Central memory CD8-positive, alpha-beta T cell (primary cell): ENCODE results near the gene UPK3BL1.
A peak's percentile ranks its signal among the peaks of the same experiment; 100 is the strongest.
"Not testable (repeated sequence)": the region's sequence is repeated elsewhere in the genome, so short reads cannot be mapped to it uniquely, and the experiment has no call there.

Source experiments
- ATAC-seq: fragments of 150-1000 bp; cut with Tn5 transposase; replicated peaks from 2 replicates; pipeline ENCODE4 v1.10.0; 2022; ENCODE audit warnings: mild to moderate bottlenecking, moderate FRiP score, moderate number of reproducible peaks; ENCODE audit not compliant: poor library complexity, severe bottlenecking; ENCODE audit errors: extremely low read depth
- DNase-seq, 2 donors: peaks; one replicate each; pipeline ENCODE4 v3.0.0; 2021; ENCODE audit warnings: low spot score in 2 of 2
- H3K27ac Mint-ChIP-seq: one replicate; pipeline ENCODE4 v1.8.0; 2022; ENCODE audit warnings: low read depth, mild to moderate bottlenecking, moderate library complexity, mixed read lengths
- H3K27me3 Mint-ChIP-seq: one replicate; pipeline ENCODE4 v1.8.0; 2022; ENCODE audit warnings: mixed read lengths
- H3K36me3 Mint-ChIP-seq: one replicate; pipeline ENCODE4 v1.8.0; 2022; ENCODE audit warnings: mild to moderate bottlenecking, moderate library complexity, mixed read lengths; ENCODE audit not compliant: insufficient read depth
- H3K4me1 Mint-ChIP-seq: one replicate; pipeline ENCODE4 v1.8.0; 2022; ENCODE audit warnings: mixed read lengths
- H3K4me3 Mint-ChIP-seq: one replicate; pipeline ENCODE4 v1.8.0; 2022; ENCODE audit warnings: mild to moderate bottlenecking, moderate library complexity, mixed read lengths
- H3K9me3 Mint-ChIP-seq: one replicate; pipeline ENCODE4 v1.8.0; 2022; ENCODE audit warnings: mixed read lengths

UPK3BL1 gene

GRCh38 chr7:102664765-102665164 is 22.2 kb upstream of the UPK3BL1 start:
- ATAC-seq, H3K27me3 Mint-ChIP-seq, H3K4me1 Mint-ChIP-seq, H3K36me3 Mint-ChIP-seq, H3K4me3 Mint-ChIP-seq, DNase-seq, H3K9me3 Mint-ChIP-seq, H3K27ac Mint-ChIP-seq: not testable (repeated sequence)

GRCh38 chr7:102649924-102650323 is 7.3 kb upstream of the UPK3BL1 start, which contains the start of gene SPDYE2B:
SPDYE2B (plus strand) TSS chr7:102650319; CDS start chr7:102652349, 2,030 bp downstream.
- not testable (repeated sequence) for ATAC-seq, H3K4me1 Mint-ChIP-seq, H3K27me3 Mint-ChIP-seq, DNase-seq, H3K9me3 Mint-ChIP-seq, H3K4me3 Mint-ChIP-seq, H3K36me3 Mint-ChIP-seq, H3K27ac Mint-ChIP-seq

GRCh38 chr7:102647813-102648212 is 5.2 kb upstream of the UPK3BL1 start:
- ATAC-seq, H3K27ac Mint-ChIP-seq, H3K36me3 Mint-ChIP-seq, DNase-seq, H3K4me1 Mint-ChIP-seq, H3K27me3 Mint-ChIP-seq, H3K4me3 Mint-ChIP-seq, H3K9me3 Mint-ChIP-seq: not testable (repeated sequence)

GRCh38 chr7:102643404-102643803 is 813 bp upstream of the UPK3BL1 start:
- H3K4me1 Mint-ChIP-seq, H3K9me3 Mint-ChIP-seq, H3K27me3 Mint-ChIP-seq, ATAC-seq, H3K27ac Mint-ChIP-seq, DNase-seq, H3K4me3 Mint-ChIP-seq, H3K36me3 Mint-ChIP-seq: not testable (repeated sequence)

GRCh38 chr7:102638848-102639247 is 3.7 kb downstream of the UPK3BL1 start:
- DNase-seq, H3K9me3 Mint-ChIP-seq, H3K36me3 Mint-ChIP-seq, H3K4me3 Mint-ChIP-seq, H3K27me3 Mint-ChIP-seq, H3K4me1 Mint-ChIP-seq, H3K27ac Mint-ChIP-seq: not testable (repeated sequence)
- ATAC-seq, result peak; percentile 10

- H3K27me3 Mint-ChIP-seq, H3K4me3 Mint-ChIP-seq, DNase-seq, H3K9me3 Mint-ChIP-seq, H3K4me1 Mint-ChIP-seq, H3K36me3 Mint-ChIP-seq, H3K27ac Mint-ChIP-seq, ATAC-seq: not testable (repeated sequence)
Measured at GRCh38 chr7:102636956-102637355, 5.6 kb downstream of the UPK3BL1 start.

- H3K4me3 Mint-ChIP-seq, H3K9me3 Mint-ChIP-seq, ATAC-seq, H3K27ac Mint-ChIP-seq, H3K4me1 Mint-ChIP-seq, DNase-seq, H3K36me3 Mint-ChIP-seq, H3K27me3 Mint-ChIP-seq: not testable (repeated sequence)
Measured at GRCh38 chr7:102635354-102635753, 7.2 kb downstream of the UPK3BL1 start.

- H3K9me3 Mint-ChIP-seq, H3K4me1 Mint-ChIP-seq, H3K27me3 Mint-ChIP-seq, DNase-seq, ATAC-seq, H3K36me3 Mint-ChIP-seq, H3K27ac Mint-ChIP-seq, H3K4me3 Mint-ChIP-seq: not testable (repeated sequence)
Measured at GRCh38 chr7:102634299-102634698, 8.3 kb downstream of the UPK3BL1 start.

- peak overlapping the region; percentile 79 for H3K27ac Mint-ChIP-seq
- not testable (repeated sequence) for H3K4me3 Mint-ChIP-seq, H3K4me1 Mint-ChIP-seq, H3K36me3 Mint-ChIP-seq, ATAC-seq, DNase-seq, H3K9me3 Mint-ChIP-seq, H3K27me3 Mint-ChIP-seq
Measured at GRCh38 chr7:102630622-102631021, 12.0 kb downstream of the UPK3BL1 start.

GRCh38 chr7:102627271-102627904 is 15.2 kb downstream of the UPK3BL1 start:
- H3K36me3 Mint-ChIP-seq, H3K4me1 Mint-ChIP-seq, DNase-seq, H3K4me3 Mint-ChIP-seq, ATAC-seq, H3K27ac Mint-ChIP-seq, H3K27me3 Mint-ChIP-seq, H3K9me3 Mint-ChIP-seq: not testable (repeated sequence)

- not testable (repeated sequence) for ATAC-seq, H3K4me3 Mint-ChIP-seq, H3K27me3 Mint-ChIP-seq, H3K9me3 Mint-ChIP-seq, H3K4me1 Mint-ChIP-seq, DNase-seq, H3K27ac Mint-ChIP-seq, H3K36me3 Mint-ChIP-seq
Measured at GRCh38 chr7:102618122-102618521, 24.5 kb downstream of the UPK3BL1 start.

- H3K9me3 Mint-ChIP-seq, H3K36me3 Mint-ChIP-seq, H3K27me3 Mint-ChIP-seq, H3K4me1 Mint-ChIP-seq, H3K27ac Mint-ChIP-seq: not testable (repeated sequence)
- ATAC-seq (peak; percentile 96), DNase-seq (peak in 1 of 2 donors; percentile 46)
- peak within 1 kb of the TSS; percentile 34 for H3K4me3 Mint-ChIP-seq
Measured at GRCh38 chr7:102616507-102617125, 26.0 kb downstream of the UPK3BL1 start, which contains the start of gene RASA4. RASA4 (minus strand) TSS chr7:102616756; CDS start chr7:102616689, 67 bp downstream.

- not testable (repeated sequence) for H3K36me3 Mint-ChIP-seq, H3K4me3 Mint-ChIP-seq, H3K9me3 Mint-ChIP-seq, DNase-seq, ATAC-seq, H3K27me3 Mint-ChIP-seq, H3K27ac Mint-ChIP-seq, H3K4me1 Mint-ChIP-seq
Measured at GRCh38 chr7:102615930-102616329, 26.7 kb downstream of the UPK3BL1 start.
